ENCODE measurements around the gene MSH5. TPM values are rescaled to one million over a fixed set of nuclear protein-coding genes. Genes with fewer than 3 reads are reported as not detected.

Gene MSH5
- total and polyA plus RNA-seq, 2 of the 13 experiments (the other 11 are each of a cell fraction or from before 2014, with no cell fraction given), result 10.2 to 38.7 TPM

GRCh38 chr6:31776989-31777666 is 37.3 kb downstream of the MSH5 start, which contains the start of gene VWA7 (continued):
- TF ChIP-seq, protein P1, sequence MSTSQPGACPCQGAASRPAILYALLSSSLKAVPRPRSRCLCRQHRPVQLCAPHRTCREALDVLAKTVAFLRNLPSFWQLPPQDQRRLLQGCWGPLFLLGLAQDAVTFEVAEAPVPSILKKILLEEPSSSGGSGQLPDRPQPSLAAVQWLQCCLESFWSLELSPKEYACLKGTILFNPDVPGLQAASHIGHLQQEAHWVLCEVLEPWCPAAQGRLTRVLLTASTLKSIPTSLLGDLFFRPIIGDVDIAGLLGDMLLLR (CRISPR knock-in tag; IDR thresholded peaks at IDR 0.05), result peak; percentile 53; the same call in 1 of the 2 replicates
- TF ChIP-seq, protein P2, sequence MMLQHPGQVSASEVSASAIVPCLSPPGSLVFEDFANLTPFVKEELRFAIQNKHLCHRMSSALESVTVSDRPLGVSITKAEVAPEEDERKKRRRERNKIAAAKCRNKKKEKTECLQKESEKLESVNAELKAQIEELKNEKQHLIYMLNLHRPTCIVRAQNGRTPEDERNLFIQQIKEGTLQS (CRISPR knock-in tag; IDR thresholded peaks at IDR 0.05), result peak; percentile 80
- TF ChIP-seq SP2 (CRISPR knock-in tag; IDR thresholded peaks at IDR 0.05), result 0 out of 2 replicates have a peak, but pooled peaks have one; percentile 19
- no peak for TF ChIP-seq ADNP (CRISPR knock-in tag; IDR thresholded peaks at IDR 0.05)
- peak; percentile 64; the same call in 1 of the 2 replicates for TF ChIP-seq ZNF451 (CRISPR knock-in tag; IDR thresholded peaks at IDR 0.05)
- TF ChIP-seq ZNF784 (CRISPR knock-in tag; IDR thresholded peaks at IDR 0.05; ENCODE audit: borderline replicate concordance), result 0 out of 2 replicates have a peak, but pooled peaks have one; percentile 47
- peak; percentile 87 for TF ChIP-seq SALL1 (CRISPR knock-in tag; IDR thresholded peaks at IDR 0.05)
- TF ChIP-seq, protein P3, sequence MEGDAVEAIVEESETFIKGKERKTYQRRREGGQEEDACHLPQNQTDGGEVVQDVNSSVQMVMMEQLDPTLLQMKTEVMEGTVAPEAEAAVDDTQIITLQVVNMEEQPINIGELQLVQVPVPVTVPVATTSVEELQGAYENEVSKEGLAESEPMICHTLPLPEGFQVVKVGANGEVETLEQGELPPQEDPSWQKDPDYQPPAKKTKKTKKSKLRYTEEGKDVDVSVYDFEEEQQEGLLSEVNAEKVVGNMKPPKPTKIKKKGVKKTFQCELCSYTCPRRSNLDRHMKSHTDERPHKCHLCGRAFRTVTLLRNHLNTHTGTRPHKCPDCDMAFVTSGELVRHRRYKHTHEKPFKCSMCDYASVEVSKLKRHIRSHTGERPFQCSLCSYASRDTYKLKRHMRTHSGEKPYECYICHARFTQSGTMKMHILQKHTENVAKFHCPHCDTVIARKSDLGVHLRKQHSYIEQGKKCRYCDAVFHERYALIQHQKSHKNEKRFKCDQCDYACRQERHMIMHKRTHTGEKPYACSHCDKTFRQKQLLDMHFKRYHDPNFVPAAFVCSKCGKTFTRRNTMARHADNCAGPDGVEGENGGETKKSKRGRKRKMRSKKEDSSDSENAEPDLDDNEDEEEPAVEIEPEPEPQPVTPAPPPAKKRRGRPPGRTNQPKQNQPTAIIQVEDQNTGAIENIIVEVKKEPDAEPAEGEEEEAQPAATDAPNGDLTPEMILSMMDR (CRISPR knock-in tag; IDR thresholded peaks at IDR 0.05), result peak; percentile 26
- 0 out of 2 replicates have a peak, but pooled peaks have one; percentile 52 for TF ChIP-seq ZNF792 (CRISPR knock-in tag; IDR thresholded peaks at IDR 0.05)
- TF ChIP-seq HIVEP1 (CRISPR knock-in tag; IDR thresholded peaks at IDR 0.05), result peak; percentile 98
- peak; percentile 63; the same call in 1 of the 2 replicates for TF ChIP-seq DMAP1 (CRISPR knock-in tag; IDR thresholded peaks at IDR 0.05)
- TF ChIP-seq ZNF574 (CRISPR knock-in tag; IDR thresholded peaks at IDR 0.05), result peak; percentile 57; the same call in 1 of the 2 replicates
- TF ChIP-seq MAZ (IDR thresholded peaks at IDR 0.05; ENCODE audit: borderline replicate concordance, low read depth, low read length), result peak; percentile 45; the same call in 1 of the 2 replicates
- peak; percentile 82; the same call in 1 of the 2 replicates for TF ChIP-seq MAZ (CRISPR knock-in tag; IDR thresholded peaks at IDR 0.05; ENCODE audit: low read depth)
- TF ChIP-seq ZKSCAN5 (CRISPR knock-in tag; IDR thresholded peaks at IDR 0.05), result peak; percentile 97
- TF ChIP-seq PRDM15 (CRISPR knock-in tag; IDR thresholded peaks at IDR 0.05), result 0 out of 2 replicates have a peak, but pooled peaks have one; percentile 9
- TF ChIP-seq SMAD3 (CRISPR knock-in tag; IDR thresholded peaks at IDR 0.05), result peak; percentile 27; the same call in 1 of the 2 replicates
- 0 out of 2 replicates have a peak, but pooled peaks have one; percentile 33 for TF ChIP-seq DNMT3B (CRISPR knock-in tag; conservative IDR thresholded peaks at IDR 0.05)
- TF ChIP-seq ZNF768 (CRISPR knock-in tag; IDR thresholded peaks at IDR 0.05), result peak; percentile 48; the same call in 1 of the 2 replicates

All from HepG2 (cell line).